Retina (tissue), 1 donor: ENCODE measurements around the gene GNG12.

Source experiments
- DNase-seq: peaks from one replicate; pipeline ENCODE4 v3.0.0-alpha.2; 2016

Gene GNG12

GRCh38 chr1:67812226-67812625, 21.0 kb downstream of the GNG12 start:
- DNase-seq: no peak

- DNase-seq: no peak
Observed at GRCh38 chr1:67811781-67812180, 21.5 kb downstream of the GNG12 start.

GRCh38 chr1:67809887-67810286, 23.4 kb downstream of the GNG12 start:
- DNase-seq: no peak

GRCh38 chr1:67807282-67807681, 26.0 kb downstream of the GNG12 start:
- no peak for DNase-seq

- DNase-seq: no peak
Observed at GRCh38 chr1:67804710-67805109, 28.6 kb downstream of the GNG12 start.

- DNase-seq: no peak
Observed at GRCh38 chr1:67803380-67804279, 29.6 kb downstream of the GNG12 start.

GRCh38 chr1:67802565-67802964, 30.7 kb downstream of the GNG12 start:
- DNase-seq: no peak

- no peak for DNase-seq
Observed at GRCh38 chr1:67801903-67802302, 31.4 kb downstream of the GNG12 start.

GRCh38 chr1:67795179-67795912, 37.9 kb downstream of the GNG12 start:
- DNase-seq: no peak

- no peak for DNase-seq
Observed at GRCh38 chr1:67793562-67793961, 39.7 kb downstream of the GNG12 start.

- DNase-seq: no peak
Observed at GRCh38 chr1:67792741-67793458, 40.4 kb downstream of the GNG12 start.

GRCh38 chr1:67792103-67792502, 41.2 kb downstream of the GNG12 start:
- no peak for DNase-seq

- no peak for DNase-seq
Observed at GRCh38 chr1:67791686-67792085, 41.6 kb downstream of the GNG12 start.

GRCh38 chr1:67791261-67791660, 42.0 kb downstream of the GNG12 start:
- no peak for DNase-seq

- no peak for DNase-seq
Observed at GRCh38 chr1:67790201-67790692, 43.0 kb downstream of the GNG12 start.

GRCh38 chr1:67789551-67789950, 43.7 kb downstream of the GNG12 start:
- DNase-seq: no peak

GRCh38 chr1:67788904-67789303, 44.4 kb downstream of the GNG12 start:
- no peak for DNase-seq

- no peak for DNase-seq
Observed at GRCh38 chr1:67788238-67788790, 45.0 kb downstream of the GNG12 start.

GRCh38 chr1:67787746-67788145, 45.5 kb downstream of the GNG12 start:
- DNase-seq: no peak

GRCh38 chr1:67785847-67786753, 47.2 kb downstream of the GNG12 start:
- no peak for DNase-seq

GRCh38 chr1:67784545-67785186, 48.6 kb downstream of the GNG12 start:
- no peak for DNase-seq
